NCI-H1105 treated with DMSO at 0.1 percent for 48 hours (cell line): ENCODE measurements around the gene DNAJC5.

Source experiments
- DNase-seq: peaks from one replicate; lab custom pipeline; 2025; lab: John Stamatoyannopoulos, UW

DNAJC5 gene

DNA sequence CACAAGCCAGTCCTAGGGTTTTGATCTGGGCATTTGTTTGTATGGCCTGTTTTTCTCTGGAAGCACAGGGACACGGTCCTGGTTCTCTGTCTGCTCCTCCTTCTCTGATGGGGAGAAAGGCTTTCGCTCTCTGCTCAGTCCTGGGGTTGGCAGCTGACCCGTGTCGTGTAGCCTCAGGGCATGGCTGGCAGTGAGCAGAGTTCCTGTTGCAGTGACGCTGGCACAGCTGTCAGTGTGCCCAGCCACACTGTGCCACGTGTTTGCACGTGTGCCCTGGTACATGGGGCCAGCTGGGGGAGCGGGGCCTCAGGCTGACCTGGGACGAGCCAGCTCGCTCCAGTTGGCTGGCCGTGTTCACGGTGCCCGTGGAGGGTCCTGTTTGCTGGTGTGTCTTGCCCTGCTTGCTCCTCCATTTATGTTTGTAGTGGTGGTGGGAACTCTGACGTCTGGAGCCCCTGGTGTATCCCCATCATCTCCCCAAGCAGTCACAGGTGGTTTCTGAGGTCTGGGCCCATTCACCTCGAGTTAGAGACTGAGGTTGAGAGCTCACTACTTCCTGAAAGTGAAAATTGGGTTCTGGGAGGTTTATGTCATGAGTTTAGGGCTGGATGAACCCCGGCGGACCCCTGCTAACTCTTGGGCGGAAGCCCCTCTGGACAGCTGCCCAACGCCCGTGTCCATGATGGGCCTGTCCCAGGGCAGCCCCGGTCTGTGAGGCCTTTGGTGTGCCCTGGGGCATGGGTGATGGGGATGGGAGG, 10.2 kb upstream of the DNAJC5 start:
- DNase-seq = no peak

DNA sequence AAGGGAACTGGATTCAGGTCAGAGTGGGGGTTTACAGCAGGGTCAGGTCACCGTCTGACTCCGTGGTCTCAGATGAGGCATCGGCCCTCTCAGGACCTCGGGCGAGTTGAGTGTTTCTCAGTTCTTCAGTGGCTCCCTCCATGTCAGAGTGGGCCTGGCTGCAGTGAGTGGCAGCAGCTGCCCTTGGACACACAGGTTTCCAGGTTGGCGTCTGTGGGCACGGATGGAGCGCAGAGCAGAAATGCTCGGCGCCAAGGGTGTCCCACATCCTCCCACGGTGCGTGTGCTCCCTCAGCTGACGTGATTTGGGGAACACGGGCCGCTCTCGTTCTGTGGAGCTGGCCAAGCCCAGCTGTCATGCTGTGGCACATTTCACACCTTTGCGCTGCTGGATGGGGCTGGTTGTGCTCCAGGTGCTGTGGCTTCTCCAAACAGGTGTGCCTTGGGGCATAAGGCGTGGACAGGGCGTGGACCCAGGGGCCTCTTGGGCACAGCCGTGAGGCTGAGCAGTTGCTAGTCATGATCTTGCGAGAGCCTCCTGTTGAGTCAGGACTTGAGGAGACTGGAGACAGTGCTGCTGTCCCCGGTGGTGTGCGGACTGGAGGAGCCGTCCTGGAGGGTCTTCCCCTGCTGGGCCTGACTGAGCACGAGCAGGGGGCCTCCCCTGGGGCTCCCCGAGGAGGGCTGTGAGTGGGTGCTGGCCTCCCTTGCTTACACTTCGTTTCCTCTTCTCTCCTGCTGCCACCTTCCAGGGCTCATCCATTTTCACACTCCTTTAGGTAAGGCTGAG, 9.5 kb upstream of the DNAJC5 start:
- DNase-seq = no peak

DNA sequence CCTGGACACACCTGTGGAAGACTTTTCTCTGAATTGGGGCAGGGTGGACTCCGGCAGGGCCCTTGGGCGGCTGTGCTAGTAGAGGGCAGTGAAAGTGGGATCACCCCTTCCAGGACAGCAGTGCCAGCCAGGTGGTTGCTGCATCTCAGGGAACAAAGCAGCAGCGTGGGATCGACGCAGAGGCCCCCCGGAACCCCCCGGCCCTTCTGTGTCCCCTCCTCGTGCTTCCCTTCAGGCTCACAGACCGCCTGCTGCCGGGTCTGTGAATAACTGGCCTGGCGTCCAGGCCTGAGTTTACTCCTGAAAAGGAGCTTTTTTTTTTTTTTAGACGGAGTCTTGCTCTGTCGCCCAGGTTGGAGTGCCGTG, 8.9 kb upstream of the DNAJC5 start:
- DNase-seq = no peak

DNA sequence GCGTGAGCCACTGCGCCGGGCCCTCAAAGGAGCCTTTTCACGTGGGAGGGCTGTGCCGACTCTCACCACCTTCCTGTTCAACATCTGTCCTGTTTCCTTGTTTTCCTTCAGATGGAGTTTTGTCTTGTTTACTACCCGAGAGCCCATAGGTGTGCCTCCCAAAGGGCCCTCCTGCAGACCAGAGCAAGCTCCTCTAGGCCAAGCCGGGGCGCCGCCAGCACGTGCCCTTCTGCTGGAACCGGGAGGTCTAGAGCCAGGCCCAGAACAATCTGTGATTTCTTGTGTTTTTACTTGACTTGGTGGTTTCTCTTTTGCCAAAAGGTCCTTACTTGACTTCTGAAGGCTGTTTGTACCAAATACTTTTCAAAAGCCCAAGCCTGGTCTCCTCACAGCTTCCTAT, 8.0 kb upstream of the DNAJC5 start:
- DNase-seq = no peak

DNA sequence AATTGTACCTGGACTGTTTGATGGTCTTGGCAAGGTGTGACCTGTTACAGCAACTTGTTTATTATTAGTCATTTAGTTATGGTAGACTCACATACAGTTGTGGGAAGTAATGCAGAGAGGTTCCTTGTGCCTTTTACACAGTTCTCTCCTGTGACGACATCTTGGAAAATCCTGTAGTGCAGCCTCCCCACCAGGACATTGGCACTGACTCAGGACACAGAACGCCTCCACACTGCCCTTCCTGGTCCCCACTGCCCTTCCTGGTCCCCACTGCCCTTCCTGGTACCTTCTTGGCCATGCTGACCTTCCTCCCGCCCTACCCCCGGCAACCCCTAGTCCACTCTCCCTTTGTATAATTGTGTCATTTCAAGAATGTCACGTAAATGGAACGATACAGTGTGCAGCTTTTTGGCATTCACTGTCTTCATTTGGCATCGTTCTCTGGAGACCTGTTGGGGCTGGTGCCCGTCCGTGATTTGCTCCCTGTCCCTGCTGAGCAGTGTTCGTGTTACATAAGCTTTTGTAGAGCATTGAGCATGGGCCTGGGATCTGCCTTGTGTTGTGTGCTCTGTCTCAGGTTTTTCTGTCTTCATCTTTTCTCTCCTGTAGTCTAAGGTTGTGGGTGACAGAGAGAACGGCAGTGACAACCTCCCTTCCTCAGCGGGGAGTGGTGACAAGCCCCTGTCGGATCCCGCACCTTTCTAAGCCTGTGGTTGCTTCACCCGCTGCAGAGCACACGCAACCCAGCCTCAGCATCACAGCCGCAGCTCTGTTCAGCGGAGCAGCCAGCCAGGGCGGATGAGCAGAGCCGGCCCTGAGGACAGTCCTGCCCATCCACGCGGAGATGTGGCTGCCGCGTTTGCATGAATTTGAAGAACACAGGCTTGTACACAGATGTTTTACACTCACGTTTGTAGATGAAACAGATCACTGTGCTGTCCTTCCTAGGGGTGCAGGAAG, 5.4 kb upstream of the DNAJC5 start:
- DNase-seq = no peak

DNA sequence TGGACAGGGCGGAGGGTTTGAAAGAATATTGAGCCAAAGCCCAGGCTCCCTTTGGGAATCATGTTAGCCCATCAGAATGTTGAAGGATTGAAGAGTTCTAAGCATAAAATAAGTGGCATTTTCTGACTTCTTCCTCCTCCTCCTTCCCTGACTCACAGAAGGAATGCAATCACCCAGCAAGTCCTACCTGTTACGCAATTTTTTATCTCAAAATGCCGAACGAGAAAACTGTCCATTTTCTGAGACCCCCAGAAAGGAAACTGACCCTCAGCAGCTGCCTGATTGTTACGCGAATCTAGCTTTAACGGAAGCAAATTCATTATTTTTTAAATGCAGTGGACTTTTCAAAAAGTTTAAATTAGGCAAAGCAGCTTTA, 4.7 kb upstream of the DNAJC5 start:
- DNase-seq = no peak

DNA sequence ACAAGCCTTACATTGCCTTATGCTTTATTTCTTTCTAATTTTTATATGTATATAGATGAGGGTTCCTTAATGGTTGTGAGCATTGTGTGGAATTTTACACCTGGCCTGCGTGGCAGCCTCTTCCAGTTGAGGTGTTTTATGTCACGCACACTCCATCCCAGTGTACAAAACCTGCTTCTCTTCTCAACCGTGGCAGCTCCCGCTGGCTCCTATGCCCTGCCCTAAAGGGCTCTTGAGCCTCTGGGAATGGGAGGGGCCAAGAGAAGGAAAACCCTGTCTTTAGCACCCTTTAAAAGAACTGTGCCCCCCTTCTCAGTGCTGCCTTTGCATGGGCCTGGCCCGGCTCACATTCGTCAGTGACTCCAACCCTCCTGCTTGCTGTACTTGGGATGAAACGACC, 4.3 kb upstream of the DNAJC5 start:
- DNase-seq = no peak

DNA sequence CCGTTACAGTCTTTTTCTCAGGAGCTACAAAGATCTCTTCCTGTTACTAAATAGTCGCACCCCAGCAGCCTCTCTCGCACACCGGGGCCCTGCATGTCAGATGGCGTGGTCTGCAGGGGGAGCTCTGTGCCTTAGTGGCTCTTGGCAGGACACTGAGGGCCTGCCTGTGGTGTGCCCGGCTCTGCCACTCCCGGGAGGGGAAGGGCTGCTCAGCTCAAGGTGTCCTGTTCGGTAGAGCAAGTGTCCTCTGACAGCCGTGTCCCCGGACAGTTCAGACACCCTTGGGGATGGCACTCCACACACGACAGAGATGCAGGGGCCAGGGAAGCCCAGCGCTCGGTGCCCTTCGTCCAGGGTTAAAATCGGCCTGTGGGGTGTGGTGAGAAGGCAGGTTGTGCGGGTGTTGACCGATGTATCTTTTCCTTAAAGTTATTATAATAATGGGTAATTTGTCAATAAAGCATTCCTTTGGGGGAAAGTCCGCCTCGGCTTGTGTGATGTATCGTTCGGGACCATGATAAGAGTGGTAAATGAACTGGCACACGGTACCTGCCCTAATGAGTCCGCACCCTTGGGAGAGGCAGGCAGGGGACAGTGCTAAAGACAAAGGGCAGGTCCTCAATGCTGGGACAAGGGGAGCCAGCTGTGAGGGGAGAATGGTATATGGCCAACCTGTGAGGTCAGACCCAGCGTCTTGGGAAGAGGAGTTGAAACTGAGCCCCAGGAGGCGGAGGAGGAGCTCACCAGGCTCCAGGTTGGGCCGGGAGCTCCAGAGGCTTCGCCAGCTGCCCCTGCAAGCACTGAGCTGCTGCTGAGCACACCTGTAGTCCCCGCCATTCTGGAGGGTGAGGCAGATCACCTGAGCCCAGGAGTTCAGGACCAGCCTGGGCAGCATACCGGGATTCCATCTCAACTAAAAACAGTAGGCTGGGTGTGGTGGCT, 3.6 kb upstream of the DNAJC5 start:
- DNase-seq = no peak

DNA sequence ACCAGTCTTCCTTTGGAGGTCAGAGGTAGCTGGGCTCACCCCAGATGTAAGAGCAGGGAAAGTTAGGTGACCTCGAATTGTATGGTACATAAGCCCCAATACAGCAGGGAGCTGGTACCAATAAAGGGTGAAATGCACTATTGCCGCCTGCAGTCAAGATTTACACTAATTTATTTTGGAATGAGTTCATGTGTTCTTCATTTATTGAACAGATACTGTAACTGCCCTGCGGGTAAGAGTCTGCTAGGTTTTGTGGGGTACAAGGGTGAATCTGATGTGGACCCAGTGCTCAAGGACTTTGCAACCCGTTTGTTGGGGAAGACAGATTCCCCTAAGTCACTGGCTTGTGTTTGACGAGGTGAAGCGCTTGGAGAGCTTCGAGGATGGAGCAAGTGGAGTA, 2.5 kb upstream of the DNAJC5 start:
- DNase-seq = no peak

DNA sequence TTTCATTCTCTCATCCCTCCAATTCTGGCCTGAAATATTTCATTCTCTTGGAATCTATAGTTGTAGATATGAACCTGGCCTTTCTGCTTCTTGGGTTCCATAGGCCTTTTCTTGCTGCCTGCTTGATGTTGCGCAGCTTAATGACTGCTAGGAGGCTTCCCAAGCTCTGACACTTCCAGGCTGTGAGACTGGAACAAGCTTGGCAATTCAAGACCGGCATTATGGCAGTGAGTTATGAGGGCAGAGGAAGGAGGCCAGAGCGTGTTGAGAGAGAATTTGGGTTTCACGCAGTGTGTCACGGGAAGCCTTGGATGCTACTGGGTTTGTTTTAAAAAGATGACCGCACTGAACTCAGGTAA, 948 bp upstream of the DNAJC5 start:
- DNase-seq = no peak

DNA sequence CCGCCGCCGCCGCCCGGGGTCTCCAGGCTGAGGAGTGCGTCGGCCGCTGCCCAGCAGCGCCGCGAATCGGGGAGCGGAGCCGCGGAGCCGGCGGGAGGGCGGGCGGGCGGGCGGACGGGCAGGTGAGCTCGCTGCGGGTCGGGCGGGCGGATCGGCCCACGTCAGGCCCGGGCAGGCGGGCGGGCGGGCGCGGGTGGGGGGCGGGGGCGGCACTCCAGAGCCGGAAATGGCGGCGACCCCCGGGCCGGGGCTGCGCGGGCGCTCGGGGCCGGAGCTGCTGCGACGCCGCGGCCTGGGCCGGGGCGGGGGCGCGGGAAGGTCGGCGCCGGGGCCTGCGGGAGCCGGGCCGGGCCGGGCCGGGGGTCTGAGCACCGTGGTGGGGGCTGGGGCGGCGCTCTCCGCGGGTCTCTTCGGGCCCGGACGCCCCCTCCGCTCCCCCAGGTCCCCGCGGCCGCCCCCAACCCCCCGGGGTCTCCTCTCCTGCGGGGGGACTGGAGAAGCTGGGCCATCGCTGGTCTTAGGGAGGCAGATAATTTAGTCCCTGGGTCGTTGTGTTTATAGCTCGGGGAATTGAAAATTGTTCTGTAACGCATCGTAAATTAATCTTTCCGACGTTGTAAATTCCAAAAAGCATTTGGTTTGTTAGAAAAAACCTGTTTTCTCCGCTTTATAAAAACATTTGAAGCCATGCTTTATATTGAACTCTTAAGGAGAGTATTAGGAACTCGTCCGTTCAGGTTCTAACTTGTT, 451 bp downstream of the DNAJC5 start:
- no peak for DNase-seq

DNA sequence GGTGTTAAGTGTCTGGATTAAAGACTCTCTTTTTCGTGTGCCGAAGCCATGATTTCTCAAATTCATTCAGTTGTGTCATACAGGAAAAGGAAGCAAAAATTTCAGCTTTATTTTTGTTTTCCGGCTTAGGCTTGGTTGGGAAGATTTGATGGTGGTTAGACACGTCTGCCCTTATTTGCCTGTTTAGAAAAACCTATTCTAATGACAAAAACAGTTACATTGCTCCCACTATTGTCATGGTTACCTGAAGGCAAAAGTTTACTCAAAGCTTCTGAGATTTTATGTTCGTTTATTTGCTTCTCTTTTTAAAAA, 982 bp downstream of the DNAJC5 start:
- no peak for DNase-seq

DNA sequence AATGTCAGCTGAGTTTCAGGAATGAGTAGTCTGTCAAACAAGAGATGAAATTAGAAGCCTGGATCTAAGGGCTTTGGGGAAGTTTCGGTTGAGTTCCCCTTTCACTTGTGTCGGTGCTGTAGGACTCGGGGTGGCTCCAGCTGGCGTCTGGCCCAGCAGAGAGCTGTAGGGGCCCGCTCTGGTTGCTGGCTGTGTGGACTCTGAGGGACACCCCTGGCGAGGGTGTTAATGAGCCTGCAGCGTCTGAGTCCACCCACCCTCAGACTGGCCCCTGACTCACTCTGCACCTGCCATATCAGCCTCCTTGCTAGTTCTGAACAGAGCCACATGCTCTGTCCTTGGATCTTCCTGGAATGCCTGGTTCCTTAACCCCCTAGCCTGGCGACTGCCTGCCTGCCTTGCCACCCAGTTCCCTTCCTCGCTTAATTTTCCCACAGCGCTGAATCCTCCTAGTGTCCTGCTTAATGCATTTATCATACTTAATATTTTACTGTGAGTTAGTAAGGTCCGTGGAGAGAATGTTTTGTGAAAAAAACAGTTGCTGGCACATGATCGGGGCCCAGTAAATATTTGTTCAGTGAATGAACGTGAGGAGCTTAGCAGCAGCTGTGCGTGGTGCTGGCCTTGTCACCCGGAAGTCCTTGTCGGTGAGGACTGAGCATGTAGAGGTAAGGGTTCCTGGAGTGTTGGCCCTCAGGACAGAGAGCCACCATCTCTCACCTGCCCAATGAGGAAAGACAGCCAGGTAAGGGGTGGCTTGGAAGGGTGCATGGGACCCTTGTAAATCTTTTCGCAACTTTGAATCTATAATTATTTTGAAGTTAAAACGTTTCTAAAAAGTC, 1.6 kb downstream of the DNAJC5 start:
- peak; percentile 31 for DNase-seq

DNA sequence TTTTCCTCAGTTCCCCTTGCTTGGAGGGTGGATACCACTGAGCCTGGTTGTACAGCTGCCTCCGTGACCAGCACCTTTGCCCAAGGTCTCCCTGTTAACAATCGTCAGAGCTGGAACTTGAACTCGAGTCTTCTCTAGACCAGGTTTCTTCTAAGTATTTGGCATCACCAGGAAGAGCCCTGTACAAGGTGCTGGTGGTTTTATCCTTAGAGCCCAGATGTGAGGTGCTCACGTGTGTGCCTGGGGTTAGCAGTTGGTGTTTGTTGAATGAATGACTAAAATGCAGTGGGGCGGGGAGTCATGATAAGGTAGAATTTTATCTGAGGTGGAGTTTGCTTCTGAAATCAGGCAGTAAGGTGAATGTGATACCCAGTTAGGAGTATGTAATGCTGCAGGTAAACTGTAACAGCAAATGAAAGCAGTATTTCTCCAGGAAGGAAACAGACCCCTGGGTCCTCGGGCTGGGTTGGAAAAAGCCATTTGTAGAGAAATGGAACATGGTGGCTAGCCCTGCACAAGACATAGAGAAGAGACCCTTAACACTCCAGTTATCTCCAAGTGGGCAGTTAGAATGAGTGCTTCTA, 3.1 kb downstream of the DNAJC5 start:
- DNase-seq = no peak

DNA sequence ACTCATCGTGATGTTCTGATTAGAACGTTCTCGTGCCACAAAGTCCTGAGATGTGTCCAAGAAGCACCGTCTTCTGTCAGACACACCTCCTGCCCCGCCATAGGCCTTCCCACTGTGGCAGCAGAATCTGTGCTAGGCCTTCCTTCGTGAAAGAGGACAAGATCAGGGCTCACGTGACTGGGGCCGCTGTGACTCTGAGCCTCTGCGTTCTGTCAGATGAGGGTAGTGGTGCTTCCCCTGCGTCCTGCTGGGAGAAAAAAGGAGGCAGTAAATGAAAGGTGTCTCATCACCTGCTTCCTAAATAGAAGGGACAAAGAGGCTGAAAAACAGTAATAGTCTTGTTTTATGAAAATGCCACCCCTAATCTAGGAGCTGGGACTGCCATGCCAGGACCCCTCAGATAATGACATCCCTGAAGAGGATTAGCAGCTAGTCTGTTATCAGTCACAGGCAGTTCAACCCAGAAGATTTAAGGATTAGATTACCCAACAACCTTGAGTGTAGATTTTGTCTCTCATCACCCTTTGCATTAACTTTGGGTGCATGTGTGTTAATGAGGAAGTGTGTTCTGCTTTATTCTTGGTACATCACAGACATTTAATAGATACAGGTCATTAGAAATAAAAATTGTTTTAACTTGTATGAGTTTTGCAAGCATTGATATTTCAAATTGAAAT, 4.1 kb downstream of the DNAJC5 start:
- no peak for DNase-seq

DNA sequence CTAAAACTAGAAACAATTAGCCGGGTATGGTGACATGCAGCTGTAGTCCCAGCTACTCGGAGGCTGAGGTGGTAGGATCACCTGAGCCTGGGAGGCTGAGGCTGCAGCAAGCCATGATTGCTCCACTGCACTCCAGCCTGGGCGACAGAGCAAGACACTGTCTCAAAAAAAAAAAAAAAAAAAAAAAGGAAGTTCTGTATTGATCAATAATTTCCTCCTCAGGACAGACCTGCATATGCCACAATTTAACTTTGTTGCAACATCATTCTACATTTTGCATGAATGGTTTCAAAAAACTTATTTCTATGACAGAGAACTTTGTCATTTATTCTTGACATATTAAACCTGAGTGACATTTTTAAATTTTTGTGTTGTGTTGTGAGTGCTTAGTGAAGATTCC, 5.5 kb downstream of the DNAJC5 start:
- no peak for DNase-seq

DNA sequence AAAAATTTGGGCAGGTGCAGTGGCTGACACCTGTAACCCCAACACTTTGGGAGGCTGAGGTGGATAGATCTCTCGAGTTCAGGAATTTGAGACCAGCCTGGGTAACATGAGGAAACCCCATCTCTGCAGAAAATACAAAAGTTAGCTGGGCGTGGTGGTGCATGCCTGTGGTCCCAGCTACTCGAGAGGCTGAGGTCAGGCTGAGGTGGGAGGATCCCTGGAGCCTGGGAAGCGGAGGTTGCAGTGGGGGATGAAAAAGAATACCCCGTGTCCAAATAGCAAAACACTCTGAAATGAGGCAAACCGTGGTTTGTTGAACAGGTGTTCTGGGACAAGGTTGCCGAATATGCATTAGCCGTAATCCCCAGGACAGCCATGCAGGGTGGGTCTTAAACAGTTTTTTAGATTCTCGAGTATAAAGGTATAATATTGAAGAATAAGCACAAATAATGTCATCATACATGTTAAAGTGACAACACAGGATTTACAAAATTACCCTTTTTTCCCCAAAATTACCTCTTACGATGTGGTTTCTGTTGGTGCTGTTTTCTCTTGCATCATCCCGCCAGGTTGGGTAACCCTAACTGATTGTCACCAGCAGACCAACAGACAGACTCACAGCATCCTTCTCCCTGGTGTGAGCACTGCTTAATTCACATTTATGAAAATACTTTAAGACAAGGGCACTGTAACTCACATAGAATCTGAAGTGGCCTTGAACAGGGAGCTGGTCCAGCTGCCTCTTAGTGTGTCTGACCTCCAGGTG, 9.1 kb downstream of the DNAJC5 start:
- DNase-seq = no peak

DNA sequence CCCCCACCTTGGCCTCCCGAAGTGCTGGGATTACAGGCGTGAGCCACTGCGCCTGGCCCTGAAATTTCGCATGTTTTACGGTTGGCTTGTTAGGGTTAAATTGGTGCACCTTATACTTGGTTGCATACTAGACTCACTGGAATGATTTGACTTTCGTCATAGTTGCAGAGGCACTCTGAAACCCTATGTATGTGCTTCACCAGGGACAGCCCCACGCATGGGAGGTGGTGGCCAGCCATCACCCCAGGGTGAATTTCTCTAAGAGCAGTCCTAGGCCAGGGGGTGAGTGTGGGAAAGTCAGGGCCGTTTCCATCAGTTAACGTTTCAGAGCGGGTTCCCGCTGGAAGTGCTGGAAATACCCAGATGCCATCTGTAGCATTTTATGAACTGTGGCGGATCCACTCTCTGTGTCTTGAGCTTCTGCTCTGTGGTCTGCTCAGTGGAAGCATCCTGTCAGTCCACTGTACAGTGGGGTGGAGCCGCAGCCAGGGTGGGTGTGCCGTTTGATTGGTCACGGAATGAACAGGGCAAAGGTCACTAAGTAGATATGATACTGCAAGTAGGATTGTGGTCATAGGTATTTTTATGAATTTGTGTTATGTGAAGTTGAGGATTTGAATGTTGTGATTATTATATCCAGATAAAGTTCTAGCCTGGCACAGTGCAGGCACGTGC, 13.2 kb downstream of the DNAJC5 start:
- DNase-seq = no peak
